GM21528 (cell line): ENCODE data around the gene NEURL3.

ENCODE experiments used
- ATAC-seq: cut with Tn5 transposase; IDR thresholded peaks from one replicate; pipeline ENCODE4 v1.9.1; 2021; ENCODE audit warnings: mild to moderate bottlenecking, moderate library complexity; ENCODE audit not compliant: unreplicated experiment, low FRiP score

The NEURL3 gene

GRCh38 chr2:96541398-96542152 lies 36.4 kb upstream of the NEURL3 start:
- ATAC-seq = no peak

- no peak for ATAC-seq
Observed at GRCh38 chr2:96540136-96540535, 35.0 kb upstream of the NEURL3 start.

- ATAC-seq = no peak
Observed at GRCh38 chr2:96539215-96539920, 34.2 kb upstream of the NEURL3 start.

GRCh38 chr2:96538487-96539214 lies 33.5 kb upstream of the NEURL3 start:
- no peak for ATAC-seq

- peak; percentile 5 for ATAC-seq
Observed at GRCh38 chr2:96537734-96538486, 32.8 kb upstream of the NEURL3 start.

- peak; percentile 51 for ATAC-seq
Observed at GRCh38 chr2:96537066-96537733, 32.0 kb upstream of the NEURL3 start.

DNA sequence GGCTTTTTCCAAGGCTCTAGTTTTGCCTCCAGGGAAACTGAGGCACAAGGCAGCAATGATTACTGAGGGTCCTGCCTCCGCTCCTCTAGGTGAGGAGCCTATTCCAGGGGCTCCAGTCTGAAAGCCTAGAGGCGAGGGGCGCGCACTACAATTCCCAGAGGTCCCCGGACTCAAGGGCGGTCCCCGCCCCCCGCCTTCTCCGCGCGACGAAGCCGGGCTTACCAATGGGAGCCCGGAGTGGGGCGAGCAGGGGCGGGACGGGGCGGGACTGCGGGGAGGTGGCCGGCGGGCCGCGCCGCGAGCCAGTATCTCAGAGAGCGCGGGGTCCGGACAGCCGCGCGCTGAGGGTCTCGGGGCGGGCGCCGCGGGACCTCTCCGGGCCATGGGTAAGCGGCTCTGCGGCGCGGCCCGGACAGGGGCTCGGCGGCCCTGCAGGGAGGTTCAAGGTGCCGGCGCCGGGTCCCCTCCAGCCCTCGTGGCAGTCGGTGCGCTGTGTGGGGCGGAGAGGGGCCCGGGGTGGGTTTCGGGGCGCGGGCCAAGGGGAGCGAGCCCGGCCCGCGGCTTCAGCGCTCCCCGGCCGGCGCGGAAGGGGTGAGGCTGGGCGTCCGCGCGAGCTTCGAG lies 31.4 kb upstream of the NEURL3 start, which contains the start of gene ARID5A:
ARID5A (plus strand) TSS at position 308 of the 621 bp plus-strand sequence; CDS start at position 383, 75 bp downstream.
- ATAC-seq = peak; percentile 49

DNA sequence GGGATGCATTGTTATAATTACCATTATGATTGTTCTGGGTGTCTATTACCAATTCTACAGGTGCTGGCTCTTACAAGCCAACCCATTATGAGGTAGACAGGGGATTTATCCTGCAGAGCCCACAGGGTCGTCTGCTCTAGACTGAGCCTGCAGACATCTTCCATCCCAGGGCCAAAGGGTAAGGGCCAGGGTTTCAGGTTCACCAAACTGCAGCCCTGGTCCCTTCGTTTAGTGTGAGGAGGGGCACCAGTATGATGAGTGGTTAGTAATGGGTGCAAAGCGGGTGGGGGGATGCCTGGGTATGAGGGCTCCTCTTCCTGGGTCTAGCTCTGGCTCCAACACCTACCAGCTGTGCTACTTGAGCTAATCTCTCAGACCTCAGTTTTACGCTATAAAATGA lies 30.2 kb upstream of the NEURL3 start:
- ATAC-seq = no peak

DNA sequence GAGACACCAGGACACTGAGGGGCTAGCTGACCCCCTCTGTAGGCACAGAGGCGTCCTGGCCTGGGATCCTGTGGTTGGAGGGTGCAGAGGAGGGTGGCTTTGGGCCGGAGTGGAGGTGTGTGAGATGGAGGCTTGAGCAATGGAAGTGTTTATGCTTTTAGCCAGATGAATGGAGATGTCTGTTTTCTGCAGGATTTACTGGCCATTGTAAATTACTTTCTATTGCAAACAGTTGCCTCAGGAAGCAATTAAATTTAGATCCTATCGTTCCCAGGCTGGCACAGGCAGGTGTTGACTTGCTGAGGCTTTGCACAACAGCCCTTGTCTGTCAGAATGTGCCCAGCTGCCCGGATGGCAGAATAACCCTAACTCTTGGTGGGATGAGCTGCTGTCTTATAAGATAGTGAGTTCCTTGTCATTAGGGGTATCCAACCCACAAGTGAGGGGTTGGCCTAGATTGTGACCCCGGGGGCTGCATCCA lies 29.6 kb upstream of the NEURL3 start:
- no peak for ATAC-seq

DNA sequence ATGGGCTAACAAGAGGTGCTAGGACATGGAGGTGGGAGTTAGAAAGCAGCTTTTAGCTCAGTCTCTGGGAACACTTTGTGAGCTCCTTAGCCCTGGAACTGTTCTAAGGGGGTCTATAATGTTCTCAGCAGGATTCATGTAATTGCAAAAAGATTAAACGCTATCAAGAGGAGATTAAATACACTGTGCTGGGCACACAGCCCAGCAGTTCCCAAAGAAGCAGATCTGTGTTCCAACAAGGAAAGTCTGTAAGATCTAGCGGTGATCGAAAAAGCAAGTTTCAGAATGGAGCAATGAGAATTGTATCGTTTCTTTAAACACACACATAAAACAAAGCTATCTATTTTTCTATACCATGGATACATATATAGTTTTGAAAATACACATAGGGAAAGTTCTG lies 29.0 kb upstream of the NEURL3 start:
- ATAC-seq = no peak

- no peak for ATAC-seq
Observed at GRCh38 chr2:96533292-96534073, 28.3 kb upstream of the NEURL3 start.

- no peak for ATAC-seq
Observed at GRCh38 chr2:96532641-96533291, 27.6 kb upstream of the NEURL3 start.

DNA sequence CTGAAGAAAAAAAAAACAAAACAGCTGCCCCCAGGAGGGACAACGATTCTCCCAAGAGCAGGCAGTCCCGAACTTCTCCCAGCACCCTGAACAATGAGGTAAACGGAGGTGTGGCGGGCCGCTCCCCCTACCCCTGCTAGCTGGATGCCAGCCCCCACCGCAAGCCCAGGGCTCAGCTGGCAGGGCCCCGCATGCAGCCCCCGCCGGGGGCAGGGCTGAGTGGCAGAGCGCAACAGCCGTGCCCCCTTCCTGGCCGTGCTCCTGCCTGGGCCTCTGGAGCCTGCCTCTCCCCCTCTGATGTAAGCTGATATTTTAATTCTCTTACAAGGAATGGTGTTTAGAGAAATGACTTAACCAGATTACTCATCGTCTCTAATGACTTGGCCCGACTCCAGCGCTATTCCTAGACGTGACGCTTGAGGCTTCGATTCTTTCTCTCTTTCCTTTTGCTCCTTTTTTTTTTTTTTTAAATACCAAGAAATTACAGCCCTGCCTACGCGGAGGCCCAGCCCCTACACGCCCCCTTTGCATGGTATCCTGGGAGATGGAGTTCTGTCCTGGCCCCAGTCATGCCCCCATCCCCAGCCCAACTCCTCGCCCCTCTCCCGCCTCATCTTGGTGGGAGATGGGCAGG lies 26.8 kb upstream of the NEURL3 start:
- no peak for ATAC-seq

DNA sequence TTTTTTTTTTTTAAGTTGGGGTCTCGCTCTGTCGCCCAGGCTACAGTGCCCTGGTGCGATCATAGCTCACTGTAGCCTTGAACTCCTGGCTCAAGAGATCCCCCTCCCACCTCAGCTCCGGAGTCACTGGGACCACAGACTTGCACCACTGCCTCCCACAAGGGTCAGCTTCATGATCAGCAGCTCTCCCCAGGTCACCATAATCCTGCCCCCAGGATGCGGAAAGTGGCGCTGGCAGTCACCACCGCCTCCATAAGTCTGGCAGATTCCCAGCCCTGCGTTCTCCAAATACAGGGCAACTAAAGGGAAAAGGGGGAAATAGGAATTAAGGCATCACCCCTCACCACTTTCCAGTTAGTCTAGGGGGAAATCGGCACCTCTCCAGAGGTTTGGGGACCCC lies 26.2 kb upstream of the NEURL3 start:
- ATAC-seq = no peak

DNA sequence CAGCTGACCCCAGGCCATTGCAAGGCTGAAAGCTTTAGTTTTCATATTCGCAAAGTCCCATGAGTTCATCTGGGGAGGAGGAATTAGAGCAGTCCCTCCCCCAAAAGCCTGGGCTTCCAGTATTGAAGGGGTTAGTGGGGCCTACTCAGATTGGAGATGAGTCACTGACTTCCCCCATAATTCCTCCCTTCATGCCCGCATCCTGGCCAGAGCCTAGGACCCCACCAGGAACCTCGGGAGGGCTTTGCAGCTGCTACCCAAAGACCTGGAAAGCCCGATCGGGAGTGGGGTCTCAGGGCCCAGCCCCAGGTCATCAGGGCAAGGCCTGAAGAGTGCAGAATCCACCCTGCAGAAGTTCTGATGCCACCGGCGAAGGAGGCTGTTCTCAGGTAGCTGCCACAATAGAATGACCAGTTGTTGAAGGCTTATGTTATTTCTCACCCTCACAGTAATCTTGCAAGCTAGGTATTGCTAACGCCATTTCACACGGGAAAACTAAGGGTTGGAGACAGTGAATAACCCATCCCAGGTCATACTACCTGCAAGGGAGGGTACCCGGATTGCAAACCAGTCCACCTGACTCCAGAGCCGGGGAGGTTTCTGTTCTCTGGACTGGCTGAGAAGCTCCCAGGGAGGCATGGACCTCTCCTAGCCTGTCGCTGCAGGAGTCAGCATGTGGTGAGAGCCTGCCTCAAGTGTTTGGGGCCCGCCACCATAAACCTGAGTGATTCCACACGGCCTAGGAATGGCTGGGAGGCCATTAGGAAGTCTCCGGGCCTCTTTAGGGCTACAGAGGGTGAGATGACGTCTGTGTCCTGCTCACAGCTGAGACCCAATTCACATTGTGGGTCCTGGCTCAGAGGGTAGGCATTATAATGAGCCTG lies 25.6 kb upstream of the NEURL3 start:
- ATAC-seq = no peak

DNA sequence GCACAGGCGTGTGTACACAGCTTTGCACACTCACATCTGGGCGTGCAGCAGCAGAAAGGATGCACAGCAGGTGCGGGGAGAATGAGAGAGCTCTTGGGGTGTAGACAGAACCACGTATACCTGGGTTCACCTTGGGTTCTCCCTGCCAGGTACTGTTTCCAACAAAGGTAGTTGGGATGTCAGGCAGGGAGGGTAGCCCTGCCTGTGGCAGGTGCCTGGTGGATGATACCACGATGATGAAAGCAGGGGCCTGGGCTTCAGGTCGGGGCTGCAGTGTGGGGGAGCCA lies 24.9 kb upstream of the NEURL3 start:
- ATAC-seq = no peak
